T-helper 2 cell treated with Interferon-gamma antibody and Interleukin-4, amounts not matched to agents 5 μg/mL and 100 μg/mL, for 36 hours (primary cell): ENCODE measurements around the gene IFNL3.
"Not testable (repeated sequence)": the region's sequence is repeated elsewhere in the genome, so short reads cannot be mapped to it uniquely, and the experiment has no call there.

ENCODE experiments used
- DNase-seq: peaks from one replicate; pipeline ENCODE4 v3.0.0; 2021; ENCODE audit warnings: low spot score
- H3K27ac Mint-ChIP-seq: one replicate; pipeline ENCODE4 v1.8.0; 2021; ENCODE audit warnings: mild to moderate bottlenecking, mixed read lengths
- H3K27me3 Mint-ChIP-seq: one replicate; pipeline ENCODE4 v1.8.0; 2021; ENCODE audit warnings: low read depth, mixed read lengths
- H3K36me3 Mint-ChIP-seq: one replicate; pipeline ENCODE4 v1.8.0; 2021; ENCODE audit warnings: low read depth, mixed read lengths
- H3K4me1 Mint-ChIP-seq: one replicate; pipeline ENCODE4 v1.8.0; 2021; ENCODE audit warnings: low read depth, mixed read lengths
- H3K4me3 Mint-ChIP-seq: one replicate; pipeline ENCODE4 v1.8.0; 2022; ENCODE audit warnings: mild to moderate bottlenecking, moderate library complexity, mixed read lengths
- H3K9me3 Mint-ChIP-seq: one replicate; pipeline ENCODE4 v1.8.0; 2021; ENCODE audit warnings: mixed read lengths

The IFNL3 gene

DNA sequence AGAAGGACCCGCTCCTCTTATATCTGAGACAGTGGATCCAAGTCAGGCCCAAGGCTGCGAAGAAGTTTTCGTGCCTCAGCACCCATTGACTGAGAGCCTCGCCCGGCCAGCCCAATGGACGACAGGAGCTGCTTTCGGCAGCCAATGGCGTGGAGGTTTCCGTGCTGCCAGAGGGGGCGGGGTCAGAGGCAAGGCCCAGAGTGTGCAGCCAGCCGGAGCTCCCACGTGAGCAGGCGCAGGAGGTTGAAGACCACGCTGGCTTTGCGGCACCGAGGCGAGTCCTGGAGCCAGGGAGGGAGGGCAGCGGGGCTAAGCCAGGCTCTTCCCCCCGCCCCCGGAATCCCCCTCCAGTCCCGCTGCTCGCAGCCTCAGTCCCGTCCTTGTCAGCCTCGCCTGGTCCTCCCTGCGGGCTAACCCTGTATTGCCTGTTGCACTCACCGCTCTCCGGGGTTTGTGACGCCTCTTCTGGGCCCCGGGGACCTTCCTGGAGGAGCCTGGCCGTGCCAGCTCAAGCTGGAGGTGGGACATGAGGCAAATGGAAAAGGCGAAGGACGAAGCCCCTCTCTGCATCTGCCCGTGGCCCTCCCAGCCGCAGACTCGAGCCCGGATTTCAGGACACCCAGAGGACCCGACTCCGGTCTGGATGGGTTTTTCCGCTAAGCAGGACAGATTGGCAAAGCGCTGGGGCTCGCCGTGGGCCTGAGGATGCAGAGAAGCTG lies 2.3 kb upstream of the IFNL3 start:
- Mint-ChIP-seq H3K27me3 (peaks cover 20% of the 10 kb centered on the region), H3K4me3 (no peak overlapping the region), H3K4me1 (peaks cover 3% of the 10 kb centered on the region), H3K27ac (no peak overlapping the region), H3K36me3 (no peaks in the 10 kb centered on the region), H3K9me3 (no peaks in the 10 kb centered on the region)
- DNase-seq: no peak

GRCh38 chr19:39245166-39245565 lies 360 bp upstream of the IFNL3 start:
- not testable (repeated sequence) for DNase-seq, H3K36me3 Mint-ChIP-seq, H3K27ac Mint-ChIP-seq, H3K9me3 Mint-ChIP-seq, H3K4me3 Mint-ChIP-seq, H3K4me1 Mint-ChIP-seq
- H3K27me3 Mint-ChIP-seq: peaks cover 14% of the 10 kb centered on the region

DNA sequence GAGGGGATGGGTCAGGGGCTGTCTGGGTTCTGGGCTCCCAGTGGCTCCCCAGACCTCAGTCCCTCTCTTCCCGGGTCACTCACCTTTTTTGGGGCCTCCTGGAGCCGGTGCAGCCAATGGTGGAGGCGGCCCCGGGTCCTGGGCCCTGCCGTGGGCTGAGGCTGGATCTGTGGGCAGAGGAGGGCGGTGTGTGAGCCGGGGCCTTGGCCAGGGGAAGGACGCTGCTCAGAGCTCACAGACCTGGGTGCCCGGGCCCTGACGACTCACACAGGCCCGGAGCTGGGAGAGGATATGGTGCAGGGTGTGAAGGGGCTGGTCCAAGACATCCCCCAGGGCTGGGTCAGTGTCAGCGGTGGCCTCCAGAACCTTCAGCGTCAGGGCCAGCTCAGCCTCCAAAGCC lies 1.1 kb downstream of the IFNL3 start:
- H3K4me1 Mint-ChIP-seq, H3K9me3 Mint-ChIP-seq, H3K4me3 Mint-ChIP-seq, H3K27me3 Mint-ChIP-seq, DNase-seq, H3K36me3 Mint-ChIP-seq, H3K27ac Mint-ChIP-seq: not testable (repeated sequence)

DNA sequence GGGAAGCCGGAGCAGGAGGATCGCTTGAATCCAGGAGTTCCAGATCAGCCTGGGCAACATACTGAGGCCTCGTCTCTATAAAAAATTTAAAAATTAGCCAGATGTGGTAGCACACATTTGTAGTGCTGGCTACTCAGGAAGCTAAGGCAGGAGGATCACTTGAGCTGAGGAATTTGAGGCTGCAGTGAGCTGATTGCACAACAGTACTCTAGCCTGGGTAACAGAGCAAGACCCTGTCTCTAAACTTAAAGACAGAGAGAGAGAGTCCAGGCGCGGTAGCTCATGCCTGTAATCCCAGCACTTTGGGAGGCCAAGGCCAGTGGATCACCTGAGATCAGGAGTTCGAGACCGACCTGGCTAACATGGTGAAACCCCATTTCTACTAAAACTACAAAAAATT lies 4.4 kb downstream of the IFNL3 start:
- Mint-ChIP-seq H3K27ac (no peak overlapping the region), H3K36me3 (no peaks in the 10 kb centered on the region), H3K4me3 (no peak overlapping the region), H3K27me3 (peaks cover 3% of the 10 kb centered on the region), H3K4me1 (peaks cover 7% of the 10 kb centered on the region), H3K9me3 (no peaks in the 10 kb centered on the region)
- no peak for DNase-seq

DNA sequence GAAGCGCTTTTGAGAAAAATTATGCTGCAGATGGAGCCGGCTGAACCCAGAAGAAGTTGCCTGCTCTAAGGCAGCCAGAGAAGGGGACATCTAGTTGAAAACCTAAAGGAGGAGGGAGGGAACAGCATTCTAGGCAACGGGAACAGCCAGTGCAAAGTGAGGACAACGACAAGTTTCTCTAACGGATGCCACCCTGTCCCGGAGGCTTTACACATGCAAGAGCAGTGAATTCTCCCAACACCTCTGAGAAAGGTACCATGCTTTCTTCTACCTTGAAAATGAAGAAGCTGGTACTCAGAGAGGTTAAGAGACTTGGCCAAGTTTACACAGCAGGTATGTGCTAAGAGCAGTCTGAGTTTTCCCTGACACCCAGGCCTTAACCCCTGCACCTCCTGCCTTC lies 5.9 kb downstream of the IFNL3 start:
- Mint-ChIP-seq H3K4me3 (no peak overlapping the region), H3K36me3 (no peaks in the 10 kb centered on the region), H3K9me3 (no peaks in the 10 kb centered on the region), H3K4me1 (peaks cover 7% of the 10 kb centered on the region), H3K27ac (no peak overlapping the region), H3K27me3 (peaks cover 3% of the 10 kb centered on the region)
- no peak for DNase-seq

DNA sequence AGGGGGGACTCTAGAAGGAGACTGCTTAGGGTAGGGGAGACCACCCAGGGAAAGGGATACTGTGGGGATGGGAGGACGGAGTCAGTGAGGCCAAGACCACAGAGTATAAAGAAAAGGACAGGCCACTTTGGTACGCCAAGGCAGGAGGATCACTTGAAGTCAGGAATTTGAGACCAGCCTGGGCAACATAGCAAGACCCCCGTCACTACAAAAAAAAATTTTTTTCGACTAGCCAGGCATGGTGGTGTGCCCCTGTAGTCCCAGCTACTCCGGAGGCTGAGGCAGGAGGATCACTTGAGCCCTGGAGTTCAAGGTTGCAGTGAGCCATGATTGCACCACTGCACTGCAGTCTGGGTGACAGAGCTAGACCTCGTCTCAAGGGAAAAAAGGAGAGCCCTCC lies 6.6 kb downstream of the IFNL3 start:
- no peak for DNase-seq
- no peaks in the 10 kb centered on the region for H3K9me3 Mint-ChIP-seq
- peaks cover 7% of the 10 kb centered on the region for H3K4me1 Mint-ChIP-seq
- no peak overlapping the region for H3K27ac Mint-ChIP-seq
- peaks cover 3% of the 10 kb centered on the region for H3K27me3 Mint-ChIP-seq
- H3K36me3 Mint-ChIP-seq: no peaks in the 10 kb centered on the region
- peak overlapping the region; percentile 42 for H3K4me3 Mint-ChIP-seq

- DNase-seq: peak; percentile 24
- no peaks in the 10 kb centered on the region for H3K9me3 Mint-ChIP-seq
- H3K4me1 Mint-ChIP-seq: peaks cover 7% of the 10 kb centered on the region
- H3K27me3 Mint-ChIP-seq: peaks cover 3% of the 10 kb centered on the region
- peak overlapping the region; percentile 56 for H3K27ac Mint-ChIP-seq
- no peaks in the 10 kb centered on the region for H3K36me3 Mint-ChIP-seq
- peak overlapping the region; percentile 42 for H3K4me3 Mint-ChIP-seq
These were observed 7.3 kb downstream of the IFNL3 start for GRCh38 chr19:39237200-39238184.

DNA sequence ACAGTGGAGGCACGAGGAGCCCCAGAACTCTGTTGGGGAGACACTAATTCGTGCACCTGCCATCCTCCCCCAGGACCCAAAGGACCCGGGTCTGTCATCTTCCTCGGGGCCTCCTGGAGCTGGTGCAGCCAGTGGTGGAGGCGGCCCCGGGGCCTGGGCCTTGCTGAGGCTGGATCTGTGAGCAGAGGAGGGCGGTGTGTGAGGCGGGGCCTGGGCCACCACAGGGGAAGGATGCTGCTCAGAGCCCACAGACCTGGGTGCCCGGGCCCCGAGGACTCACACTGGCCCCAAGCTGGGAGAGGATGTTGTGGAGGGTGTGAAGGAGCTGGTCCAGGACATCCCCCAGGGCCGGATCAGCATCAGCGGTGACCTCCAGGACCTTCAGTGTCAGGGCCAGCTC lies 8.3 kb downstream of the IFNL3 start:
- Mint-ChIP-seq H3K27ac (no peak overlapping the region), H3K9me3 (no peaks in the 10 kb centered on the region), H3K4me3 (no peak overlapping the region), H3K36me3 (no peaks in the 10 kb centered on the region), H3K4me1 (peaks cover 7% of the 10 kb centered on the region), H3K27me3 (peaks cover 5% of the 10 kb centered on the region)
- no peak for DNase-seq

GRCh38 chr19:39232708-39233107 lies 12.1 kb downstream of the IFNL3 start:
- Mint-ChIP-seq H3K27me3 (peaks cover 7% of the 10 kb centered on the region), H3K4me3 (no peak overlapping the region), H3K27ac (no peak overlapping the region)

GRCh38 chr19:39230096-39230764 lies 14.6 kb downstream of the IFNL3 start:
- Mint-ChIP-seq H3K36me3 (no peaks in the 10 kb centered on the region), H3K27me3 (peaks cover 12% of the 10 kb centered on the region), H3K4me1 (no peaks in the 10 kb centered on the region), H3K9me3 (no peaks in the 10 kb centered on the region), H3K4me3 (no peak overlapping the region), H3K27ac (no peak overlapping the region)
- DNase-seq: no peak

More at GRCh38 chr19:39232708-39233107, 12.1 kb downstream of the IFNL3 start:
- Mint-ChIP-seq H3K36me3 (no peaks in the 10 kb centered on the region), H3K9me3 (no peaks in the 10 kb centered on the region), H3K4me1 (peaks cover 3% of the 10 kb centered on the region)
- no peak for DNase-seq

- Mint-ChIP-seq H3K27ac (no peak overlapping the region), H3K36me3 (no peaks in the 10 kb centered on the region)
These were observed 19.9 kb downstream of the IFNL3 start for GRCh38 chr19:39224910-39225309.

DNA sequence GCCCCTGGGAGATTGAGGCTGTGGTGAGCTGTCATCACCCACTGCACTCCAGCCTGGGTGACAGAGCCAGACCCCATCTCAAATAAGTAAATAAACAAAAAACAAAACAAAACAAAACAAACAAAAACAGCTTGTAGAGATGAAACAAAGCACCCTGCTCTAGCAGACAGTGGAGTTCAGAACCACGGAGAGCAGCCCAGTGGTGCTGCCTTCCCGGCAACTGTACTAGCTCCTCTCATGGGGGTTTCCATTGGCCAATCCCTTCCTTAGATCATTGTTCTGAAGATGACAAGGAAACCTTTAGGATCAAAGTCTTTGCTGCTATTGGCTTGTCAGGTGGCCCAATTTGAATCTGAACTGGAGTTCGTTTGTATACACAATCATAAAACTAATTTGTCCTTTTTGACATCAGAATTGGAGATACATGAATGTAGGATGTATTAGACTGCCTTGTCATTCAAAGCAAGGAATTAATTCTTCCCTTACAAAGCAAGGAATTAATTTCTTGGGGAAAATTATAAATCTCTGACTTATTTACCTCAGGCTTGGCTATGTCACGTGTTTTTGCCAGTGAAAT lies 21.0 kb downstream of the IFNL3 start:
- H3K27me3 Mint-ChIP-seq: peaks cover 11% of the 10 kb centered on the region
- H3K27ac Mint-ChIP-seq: no peak overlapping the region
- no peak for DNase-seq
- no peak overlapping the region for H3K4me3 Mint-ChIP-seq
- H3K9me3 Mint-ChIP-seq: no peaks in the 10 kb centered on the region
- H3K36me3 Mint-ChIP-seq: no peaks in the 10 kb centered on the region
- no peaks in the 10 kb centered on the region for H3K4me1 Mint-ChIP-seq

More at GRCh38 chr19:39224910-39225309, 19.9 kb downstream of the IFNL3 start:
- H3K27me3 Mint-ChIP-seq: peaks cover 9% of the 10 kb centered on the region
- H3K4me1 Mint-ChIP-seq: no peaks in the 10 kb centered on the region
- no peak overlapping the region for H3K4me3 Mint-ChIP-seq
- DNase-seq: no peak
- H3K9me3 Mint-ChIP-seq: no peaks in the 10 kb centered on the region

GRCh38 chr19:39219108-39219507 lies 25.7 kb downstream of the IFNL3 start:
- H3K4me3 Mint-ChIP-seq, H3K36me3 Mint-ChIP-seq, H3K9me3 Mint-ChIP-seq, H3K27ac Mint-ChIP-seq, DNase-seq, H3K4me1 Mint-ChIP-seq: not testable (repeated sequence)
- H3K27me3 Mint-ChIP-seq: peaks cover 16% of the 10 kb centered on the region
